ENCODE data around the gene MMRN2. TPM values are rescaled to one million over a fixed set of nuclear protein-coding genes. Genes with fewer than 3 reads are reported as not detected.
A peak's percentile ranks its signal among the peaks of the same experiment; 100 is the strongest.

Gene MMRN2
- total RNA-seq, 4 donors from 2014 or later: 2.8 to 16.5 (median 12.6) TPM

DNA sequence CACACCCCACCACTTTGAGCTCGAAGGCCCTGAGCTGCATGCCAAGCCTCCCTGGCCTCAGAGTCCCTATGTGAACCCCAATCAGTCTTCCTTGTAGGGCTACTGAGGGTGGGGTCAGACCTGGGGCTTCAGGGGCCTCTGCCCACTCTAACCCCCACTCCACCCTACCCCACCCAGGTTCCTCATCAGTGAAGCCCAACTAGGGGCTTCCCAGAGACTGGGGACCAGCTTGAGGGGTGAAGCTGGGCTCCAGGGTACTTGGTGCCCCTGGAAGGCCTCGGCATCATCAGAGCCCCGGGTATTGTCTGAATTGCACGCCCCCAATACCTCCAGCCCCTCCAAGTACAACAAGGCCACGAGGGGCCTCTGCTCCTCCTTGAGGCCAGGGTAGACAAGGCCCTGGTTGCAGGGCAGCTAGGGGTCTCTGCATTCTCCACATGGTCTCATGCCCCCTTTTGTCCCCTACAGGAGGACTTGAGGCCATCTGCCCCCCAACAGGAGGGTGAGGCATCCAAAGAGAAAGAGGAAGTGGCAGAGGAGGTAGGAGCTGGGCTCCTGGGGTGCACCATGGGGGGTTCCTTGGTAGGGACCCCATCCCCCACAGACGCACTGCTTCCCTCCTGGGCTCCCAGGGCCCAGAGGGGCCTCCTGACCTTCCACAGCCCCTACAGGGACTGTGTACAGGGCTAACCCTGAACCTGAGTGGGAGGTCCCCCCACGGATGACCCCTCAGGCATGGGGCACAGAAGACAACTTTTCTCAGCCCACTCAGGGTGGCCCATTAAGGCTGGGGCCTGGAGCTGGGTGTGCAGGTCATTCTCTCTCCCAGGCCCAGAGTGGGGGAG is 4.9 kb upstream of the MMRN2 start:
- Histone ChIP-seq H3K36me3 (no peaks in the 10 kb centered on the region), H3K4me3 (no peak overlapping the region), H3K4me1 (peaks cover 0 to 30% (median 4%) of the 10 kb centered on the region in 4 donors), H3K27me3 (no peaks in the 10 kb centered on the region), H3K9me3 (no peaks in the 10 kb centered on the region), H3K27ac (no peak overlapping the region)
- TF ChIP-seq, protein P1, sequence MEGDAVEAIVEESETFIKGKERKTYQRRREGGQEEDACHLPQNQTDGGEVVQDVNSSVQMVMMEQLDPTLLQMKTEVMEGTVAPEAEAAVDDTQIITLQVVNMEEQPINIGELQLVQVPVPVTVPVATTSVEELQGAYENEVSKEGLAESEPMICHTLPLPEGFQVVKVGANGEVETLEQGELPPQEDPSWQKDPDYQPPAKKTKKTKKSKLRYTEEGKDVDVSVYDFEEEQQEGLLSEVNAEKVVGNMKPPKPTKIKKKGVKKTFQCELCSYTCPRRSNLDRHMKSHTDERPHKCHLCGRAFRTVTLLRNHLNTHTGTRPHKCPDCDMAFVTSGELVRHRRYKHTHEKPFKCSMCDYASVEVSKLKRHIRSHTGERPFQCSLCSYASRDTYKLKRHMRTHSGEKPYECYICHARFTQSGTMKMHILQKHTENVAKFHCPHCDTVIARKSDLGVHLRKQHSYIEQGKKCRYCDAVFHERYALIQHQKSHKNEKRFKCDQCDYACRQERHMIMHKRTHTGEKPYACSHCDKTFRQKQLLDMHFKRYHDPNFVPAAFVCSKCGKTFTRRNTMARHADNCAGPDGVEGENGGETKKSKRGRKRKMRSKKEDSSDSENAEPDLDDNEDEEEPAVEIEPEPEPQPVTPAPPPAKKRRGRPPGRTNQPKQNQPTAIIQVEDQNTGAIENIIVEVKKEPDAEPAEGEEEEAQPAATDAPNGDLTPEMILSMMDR (IDR thresholded peaks at IDR 0.05): no peak
- TF ChIP-seq POLR2A (IDR thresholded peaks at IDR 0.05): no peak
- peak in 1 of 3 donors; percentile 34 for DNase-seq

DNA sequence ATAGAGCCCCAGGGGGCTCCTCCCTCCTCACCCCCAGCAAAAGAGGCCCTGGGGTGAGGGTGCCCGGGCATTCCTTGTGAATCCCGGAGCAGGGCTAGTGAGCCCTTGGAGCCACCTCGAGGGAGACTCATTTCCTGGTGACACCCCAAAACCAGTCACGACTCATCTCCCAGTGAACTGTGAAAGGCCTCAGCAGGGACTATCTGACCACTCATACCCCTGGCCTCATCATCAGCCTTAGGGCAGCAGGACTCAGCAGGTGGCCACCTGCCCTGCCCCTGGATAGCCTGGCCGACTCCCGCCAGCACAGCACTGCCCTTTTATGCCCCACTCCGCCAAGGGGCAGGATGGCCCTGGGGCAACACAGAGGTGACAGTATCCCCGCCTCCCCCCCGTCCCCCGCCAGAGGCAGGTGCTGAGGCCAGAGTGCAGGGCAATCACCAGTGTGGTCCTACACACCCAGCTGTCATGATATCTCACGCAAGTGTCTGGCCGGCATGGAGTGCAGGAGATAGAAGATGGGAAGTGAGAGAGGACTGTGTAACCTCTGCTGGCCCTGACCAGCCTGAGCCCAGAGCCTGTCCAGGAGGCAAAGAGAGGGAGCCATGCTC is 4.2 kb upstream of the MMRN2 start:
- TF ChIP-seq, protein P1 (IDR thresholded peaks at IDR 0.05): no peak
- TF ChIP-seq POLR2A (IDR thresholded peaks at IDR 0.05): no peak
- no peaks in the 10 kb centered on the region for H3K27me3 ChIP-seq
- H3K4me1 ChIP-seq: peaks cover 0 to 22% (median 3%) of the 10 kb centered on the region in 4 donors
- H3K27ac ChIP-seq: no peak overlapping the region
- no peak overlapping the region for H3K4me3 ChIP-seq
- H3K9me3 ChIP-seq: no peaks in the 10 kb centered on the region
- peak in 1 of 3 donors; percentile 38 for DNase-seq
- no peaks in the 10 kb centered on the region for H3K36me3 ChIP-seq

GRCh38 chr10:86960863-86961434 is 3.5 kb upstream of the MMRN2 start:
- no peak overlapping the region for H3K27ac ChIP-seq
- DNase-seq: peak in 1 of 3 donors; percentile 36

GRCh38 chr10:86960003-86960862 is 2.8 kb upstream of the MMRN2 start:
- Histone ChIP-seq H3K9me3 (no peaks in the 10 kb centered on the region), H3K4me1 (peaks cover 0 to 16% (median 0%) of the 10 kb centered on the region in 4 donors), H3K36me3 (no peaks in the 10 kb centered on the region), H3K27me3 (no peaks in the 10 kb centered on the region), H3K27ac (peak overlapping the region in 2 of 4 donors; percentile 62 to 71), H3K4me3 (no peak overlapping the region)
- DNase-seq: peak in 2 of 3 donors; percentile 56 to 62
- TF ChIP-seq, protein P1 (IDR thresholded peaks at IDR 0.05): peak; percentile 29 to 86 (median 72)
- no peak for TF ChIP-seq POLR2A (IDR thresholded peaks at IDR 0.05)

More at GRCh38 chr10:86960863-86961434, 3.5 kb upstream of the MMRN2 start:
- Histone ChIP-seq H3K36me3 (no peaks in the 10 kb centered on the region), H3K4me1 (peaks cover 0 to 16% (median under 1%) of the 10 kb centered on the region in 4 donors), H3K27me3 (no peaks in the 10 kb centered on the region), H3K9me3 (no peaks in the 10 kb centered on the region), H3K4me3 (no peak overlapping the region)
- no peak for TF ChIP-seq POLR2A (IDR thresholded peaks at IDR 0.05)
- TF ChIP-seq, protein P1 (IDR thresholded peaks at IDR 0.05): no peak

DNA sequence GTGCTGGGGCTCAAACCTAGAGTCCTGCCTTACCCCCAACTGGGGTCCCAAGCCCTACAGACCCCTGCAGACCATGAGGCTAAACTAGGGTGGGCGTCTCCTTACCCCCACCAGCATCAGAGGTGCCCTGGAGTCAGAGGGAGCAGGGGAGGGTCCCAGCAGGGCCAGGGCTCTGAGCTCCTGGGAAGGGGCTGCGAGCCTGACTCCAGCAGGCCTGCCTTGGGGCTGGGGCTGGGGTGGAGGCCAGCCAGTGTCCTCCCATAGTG is 2.3 kb upstream of the MMRN2 start:
- H3K27me3 ChIP-seq: no peaks in the 10 kb centered on the region
- no peaks in the 10 kb centered on the region for H3K9me3 ChIP-seq
- no peak overlapping the region for H3K4me3 ChIP-seq
- DNase-seq: peak in 1 of 3 donors; percentile 39
- H3K27ac ChIP-seq: peak overlapping the region in 3 of 4 donors; percentile 40 to 71 (median 62)
- H3K36me3 ChIP-seq: no peaks in the 10 kb centered on the region
- TF ChIP-seq, protein P1 (IDR thresholded peaks at IDR 0.05): no peak
- no peak for TF ChIP-seq POLR2A (IDR thresholded peaks at IDR 0.05)
- peaks cover 0 to 16% (median 0%) of the 10 kb centered on the region in 4 donors for H3K4me1 ChIP-seq
